Natural killer cell (primary cell): Measurements from ENCODE around the gene YKT6. TPM values are rescaled to one million over a fixed set of nuclear protein-coding genes. Genes with fewer than 3 reads are reported as not detected.

Experiments
- ATAC-seq, 3 donors: fragments of 150-1000 bp in 2 of 3; fragments of 200-7000 bp in 1 of 3; cut with Tn5 transposase; 1 replicate in 1 of 3; 2 replicates in 2 of 3; pipeline ENCODE4 v1.10.0; 2021; ENCODE audit warnings: mild to moderate bottlenecking in 2 of 3, moderate library complexity in 2 of 3
- DNase-seq, 2 donors: peaks; one replicate each; pipeline versions ENCODE4 v3.0.0 to v3.0.0-alpha.2; 2013 to 2021; ENCODE audit warnings: mixed read lengths in 1 of 2
- H3K27ac ChIP-seq: one replicate; pipeline ENCODE4 v1.5.1; 2013; ENCODE audit warnings: mild to moderate bottlenecking, low read length
- H3K27me3 ChIP-seq: one replicate; pipeline ENCODE4 v1.6.1; 2013; ENCODE audit warnings: low read length; ENCODE audit not compliant: control insufficient read depth, insufficient read depth
- H3K36me3 ChIP-seq: one replicate; pipeline ENCODE4 v1.6.1; 2013; ENCODE audit warnings: low read length; ENCODE audit not compliant: control insufficient read depth, insufficient read depth
- H3K4me1 ChIP-seq: one replicate; pipeline ENCODE4 v1.6.1; 2013; ENCODE audit warnings: low read length; ENCODE audit not compliant: control insufficient read depth, insufficient read depth
- H3K4me3 ChIP-seq: one replicate; pipeline ENCODE4 v1.5.1; 2013; ENCODE audit warnings: low read length
- H3K9me3 ChIP-seq: one replicate; pipeline ENCODE4 v1.6.1; 2013; ENCODE audit warnings: low read length; ENCODE audit not compliant: control insufficient read depth, insufficient read depth
- H3K27ac Mint-ChIP-seq, 2 donors: one replicate each; pipeline ENCODE4 v1.8.0; 2022; ENCODE audit warnings: mild to moderate bottlenecking in 2 of 2, mixed read lengths in 2 of 2, moderate library complexity in 1 of 2
- H3K27me3 Mint-ChIP-seq, 2 donors: one replicate each; pipeline ENCODE4 v1.8.0; 2022; ENCODE audit warnings: low read depth in 2 of 2, mixed read lengths in 2 of 2
- H3K36me3 Mint-ChIP-seq: one replicate; pipeline ENCODE4 v1.8.0; 2022; ENCODE audit warnings: mixed read lengths
- H3K4me1 Mint-ChIP-seq, 2 donors: one replicate each; pipeline ENCODE4 v1.8.0; 2022; ENCODE audit warnings: mixed read lengths in 2 of 2
- H3K4me3 Mint-ChIP-seq: one replicate; pipeline ENCODE4 v1.8.0; 2022; ENCODE audit warnings: mild to moderate bottlenecking, moderate library complexity, mixed read lengths
- H3K9me3 Mint-ChIP-seq, 2 donors: one replicate each; pipeline ENCODE4 v1.8.0; 2022; ENCODE audit warnings: mixed read lengths in 2 of 2
- CTCF ChIP-seq: fragments of 200-600 bp; IDR thresholded peaks from one replicate; pipeline ENCODE4 v1.8.0; 2022; ENCODE audit warnings: antibody characterized with exemption
- WGBS: methylation state at CpG from one replicate; pipeline ENCODE4 v1.1.7; 2013; ENCODE audit warnings: missing lambda C conversion rate; ENCODE audit not compliant: insufficient coverage; 5-methylcytosine and 5-hydroxymethylcytosine counted together
- intact Hi-C: fragments of 100-400 bp; cut with micrococcal nuclease; formaldehyde crosslinking; loops from one replicate; pipeline ENCODE4 v1.14.2; 2022
- total RNA-seq, 4 donors: library from RNA; stranded (reverse); fragments of 120-200 nt in 1 of 4; gene quantifications; one replicate each; pipeline versions ENCODE4 v1.2.3 to v1.2.4, GENCODE V29; 2013 to 2022

The YKT6 gene
- total RNA-seq, 3 donors from 2014 or later (not counting 1 experiment from before 2014, with no cell fraction given) = 72.4 to 107 (median 87.1) TPM

DNA sequence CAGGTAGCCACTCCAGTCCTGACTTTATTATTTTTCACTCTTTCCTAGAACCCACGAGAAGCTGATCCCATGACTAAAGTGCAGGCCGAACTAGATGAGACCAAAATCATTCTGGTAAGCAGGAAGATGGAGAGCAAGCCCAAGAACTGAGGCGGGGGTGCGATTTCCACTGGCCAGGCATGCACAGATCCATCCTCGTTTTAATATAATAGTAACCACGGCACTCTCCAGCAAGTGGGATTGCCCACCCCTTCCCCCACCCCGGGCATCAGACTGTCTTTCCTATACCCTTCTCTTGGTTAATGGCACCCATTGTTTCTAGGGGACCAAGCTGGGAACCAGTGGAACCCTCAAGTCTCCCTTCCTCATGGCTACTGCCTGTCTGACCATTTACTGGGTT is 7.3 kb downstream of the YKT6 start:
- peaks cover 19% of the 10 kb centered on the region for H3K36me3 Mint-ChIP-seq
- TF ChIP-seq CTCF = no peak
- no peak for ATAC-seq
- H3K4me1 Mint-ChIP-seq = peaks cover 8 to 19% of the 10 kb centered on the region in 2 donors
- DNase-seq = no peak
- H3K4me3 ChIP-seq = no peak overlapping the region
- no peak overlapping the region for H3K4me3 Mint-ChIP-seq
- WGBS = 99% methylated on average over 7 of the region's 7 CpGs
- H3K4me1 ChIP-seq = no peaks in the 10 kb centered on the region
- H3K27ac ChIP-seq = no peak overlapping the region
- H3K27me3 Mint-ChIP-seq = no peaks in the 10 kb centered on the region
- H3K36me3 ChIP-seq = peaks cover 83% of the 10 kb centered on the region
- intact Hi-C loops = no loop called here
- H3K27me3 ChIP-seq = no peaks in the 10 kb centered on the region
- no peaks in the 10 kb centered on the region for H3K9me3 Mint-ChIP-seq
- H3K27ac Mint-ChIP-seq = no peak overlapping the region
- H3K9me3 ChIP-seq = no peaks in the 10 kb centered on the region

DNA sequence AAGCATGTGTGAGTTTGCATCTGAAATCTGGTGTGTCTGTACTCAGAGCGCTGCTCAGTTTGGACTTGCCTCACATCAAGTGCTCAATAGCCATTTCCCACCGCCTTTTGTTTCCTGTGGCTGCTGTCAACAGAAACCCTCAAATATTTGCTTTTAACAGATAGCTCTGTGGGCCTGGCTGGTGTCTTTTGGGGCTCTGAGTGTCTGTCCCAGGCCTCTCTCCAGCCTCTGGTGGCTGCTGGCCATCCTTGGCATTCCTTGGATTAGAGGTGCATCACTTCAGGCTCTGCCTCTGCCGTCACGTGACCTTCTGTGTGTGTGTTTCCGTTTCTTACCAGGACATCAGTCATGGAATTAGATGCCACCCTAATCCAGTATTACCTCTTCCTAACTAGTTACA is 9.3 kb downstream of the YKT6 start:
- H3K4me3 ChIP-seq = no peak overlapping the region
- no peak overlapping the region for H3K4me3 Mint-ChIP-seq
- H3K36me3 Mint-ChIP-seq = peaks cover 19% of the 10 kb centered on the region
- H3K4me1 Mint-ChIP-seq = peaks cover 0 to 10% of the 10 kb centered on the region in 2 donors
- H3K9me3 ChIP-seq = no peaks in the 10 kb centered on the region
- no peak for TF ChIP-seq CTCF
- H3K36me3 ChIP-seq = peaks cover 78% of the 10 kb centered on the region
- intact Hi-C loops = no loop called here
- DNase-seq = no peak
- H3K27me3 ChIP-seq = no peaks in the 10 kb centered on the region
- no peak for ATAC-seq
- 100% methylated on average over 5 of the region's 5 CpGs for WGBS
- no peak overlapping the region for H3K27ac ChIP-seq
- no peaks in the 10 kb centered on the region for H3K4me1 ChIP-seq
- no peak overlapping the region for H3K27ac Mint-ChIP-seq
- H3K27me3 Mint-ChIP-seq = no peaks in the 10 kb centered on the region
- no peaks in the 10 kb centered on the region for H3K9me3 Mint-ChIP-seq

GRCh38 chr7:44211126-44211675 is 10.4 kb downstream of the YKT6 start:
- ATAC-seq (no peak), DNase-seq (no peak)
- no peaks in the 10 kb centered on the region for H3K27me3 Mint-ChIP-seq
- Histone ChIP-seq H3K4me1 (no peaks in the 10 kb centered on the region), H3K4me3 (no peak overlapping the region), H3K36me3 (peaks cover 69% of the 10 kb centered on the region), H3K27me3 (no peaks in the 10 kb centered on the region), H3K27ac (no peak overlapping the region), H3K9me3 (no peaks in the 10 kb centered on the region)
- H3K36me3 Mint-ChIP-seq = peaks cover 19% of the 10 kb centered on the region
- TF ChIP-seq CTCF = no peak
- no peaks in the 10 kb centered on the region for H3K9me3 Mint-ChIP-seq
- no peak overlapping the region for H3K4me3 Mint-ChIP-seq
- intact Hi-C loops = no loop called here
- WGBS = 98% methylated on average over 10 of the region's 10 CpGs
- H3K4me1 Mint-ChIP-seq = peaks cover 0 to 10% of the 10 kb centered on the region in 2 donors
- H3K27ac Mint-ChIP-seq = peak overlapping the region in 1 of 2 donors; percentile 4

DNA sequence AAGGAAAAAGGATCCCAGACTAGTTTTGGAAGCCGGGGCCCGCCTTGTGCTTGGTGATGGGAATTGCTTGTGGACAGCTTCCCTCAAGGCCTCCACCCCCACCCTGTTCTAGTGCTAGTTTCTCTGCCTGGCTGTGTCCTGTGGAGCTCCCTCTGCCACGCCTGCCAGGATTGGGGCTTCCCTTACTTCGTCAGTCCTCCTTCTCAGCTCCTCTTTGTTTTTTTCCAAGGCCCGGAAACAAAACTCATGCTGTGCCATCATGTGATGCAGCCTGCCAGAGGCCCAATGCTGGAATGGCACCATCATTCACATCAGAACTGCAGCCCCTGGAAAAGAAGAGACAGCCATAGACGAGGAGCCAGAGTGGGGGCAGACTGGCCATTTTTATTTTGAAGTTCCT is 11.2 kb downstream of the YKT6 start:
- no peaks in the 10 kb centered on the region for H3K27me3 ChIP-seq
- H3K4me3 ChIP-seq = no peak overlapping the region
- Mint-ChIP-seq H3K4me1 (peaks cover 0 to 5% of the 10 kb centered on the region in 2 donors), H3K27ac (no peak overlapping the region), H3K36me3 (peaks cover 19% of the 10 kb centered on the region), H3K27me3 (no peaks in the 10 kb centered on the region), H3K9me3 (no peaks in the 10 kb centered on the region), H3K4me3 (no peak overlapping the region)
- WGBS = 98% methylated on average over 6 of the region's 6 CpGs
- no peak for ATAC-seq
- intact Hi-C loops = no loop called here
- peaks cover 61% of the 10 kb centered on the region for H3K36me3 ChIP-seq
- H3K4me1 ChIP-seq = no peaks in the 10 kb centered on the region
- H3K27ac ChIP-seq = no peak overlapping the region
- DNase-seq = no peak
- TF ChIP-seq CTCF = no peak
- no peaks in the 10 kb centered on the region for H3K9me3 ChIP-seq
